NCI-H748 (cell line): ENCODE results near the gene MPI.

Experiments
- DNase-seq: peaks from one replicate; lab custom pipeline; 2025; ENCODE audit not compliant: unreplicated experiment; lab: John Stamatoyannopoulos, UW

MPI gene, protein sequence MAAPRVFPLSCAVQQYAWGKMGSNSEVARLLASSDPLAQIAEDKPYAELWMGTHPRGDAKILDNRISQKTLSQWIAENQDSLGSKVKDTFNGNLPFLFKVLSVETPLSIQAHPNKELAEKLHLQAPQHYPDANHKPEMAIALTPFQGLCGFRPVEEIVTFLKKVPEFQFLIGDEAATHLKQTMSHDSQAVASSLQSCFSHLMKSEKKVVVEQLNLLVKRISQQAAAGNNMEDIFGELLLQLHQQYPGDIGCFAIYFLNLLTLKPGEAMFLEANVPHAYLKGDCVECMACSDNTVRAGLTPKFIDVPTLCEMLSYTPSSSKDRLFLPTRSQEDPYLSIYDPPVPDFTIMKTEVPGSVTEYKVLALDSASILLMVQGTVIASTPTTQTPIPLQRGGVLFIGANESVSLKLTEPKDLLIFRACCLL

GRCh38 chr15:74889883-74890664 is at the start of gene MPI:
Gene MPI (plus strand): TSS chr15:74890042. CDS start chr15:74890074, 32 bp downstream.
- peak; percentile 80 for DNase-seq

- no peak for DNase-seq
Observed at GRCh38 chr15:74840851-74841775, 48.7 kb upstream of the MPI start.

GRCh38 chr15:74841891-74842373 is 47.9 kb upstream of the MPI start:
- no peak for DNase-seq

- DNase-seq = peak; percentile 88
Observed at GRCh38 chr15:74842581-74843444, 47.0 kb upstream of the MPI start, which contains the start of gene ULK3. Gene ULK3 (minus strand): TSS chr15:74843156. CDS start chr15:74843105, 51 bp downstream.

- no peak for DNase-seq
Observed at GRCh38 chr15:74843445-74843828, 46.4 kb upstream of the MPI start.

GRCh38 chr15:74843891-74844299 is 45.9 kb upstream of the MPI start:
- no peak for DNase-seq

- DNase-seq = no peak
Observed at GRCh38 chr15:74844319-74845207, 45.3 kb upstream of the MPI start.

- no peak for DNase-seq
Observed at GRCh38 chr15:74845208-74845568, 44.7 kb upstream of the MPI start.

DNA sequence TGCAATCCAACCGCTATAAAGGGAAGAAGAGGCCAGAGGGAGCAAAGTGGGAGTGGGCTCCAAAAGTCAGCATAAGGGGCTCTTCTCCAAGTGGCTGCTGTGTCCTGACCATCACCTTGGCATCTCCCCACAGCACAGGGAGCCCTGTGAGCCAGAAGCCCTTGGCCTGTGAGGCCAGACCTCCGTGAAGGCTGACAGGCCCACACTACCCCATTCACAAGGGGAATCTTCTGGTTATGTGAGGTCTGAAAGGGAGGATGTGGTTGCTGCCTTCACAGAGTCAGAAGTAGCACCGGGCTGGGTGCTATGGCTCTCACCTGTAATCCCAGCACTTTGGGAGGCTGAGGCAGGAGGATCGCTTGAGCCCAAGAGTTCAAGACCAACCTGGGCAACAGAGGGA is 44.3 kb upstream of the MPI start:
- DNase-seq = no peak

DNA sequence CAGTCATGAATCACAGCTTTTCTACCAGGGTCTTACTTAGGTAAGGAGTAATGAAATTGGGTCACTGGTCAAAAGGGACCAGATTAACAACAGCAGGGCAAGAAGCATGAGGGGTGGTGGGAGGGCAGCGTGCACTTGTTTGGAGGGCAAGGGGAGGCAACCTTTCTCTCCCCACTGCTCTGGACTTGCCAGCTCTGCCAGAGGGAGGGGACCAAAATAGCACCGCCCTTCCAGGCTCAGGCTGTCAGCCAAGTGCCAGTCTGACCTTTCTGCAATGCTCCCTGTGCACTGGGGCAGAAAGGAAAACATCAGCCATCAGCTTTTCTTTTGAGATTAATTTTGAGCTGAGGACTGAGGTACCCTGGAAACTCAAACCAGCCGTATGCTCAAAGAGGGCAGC is 42.4 kb upstream of the MPI start:
- no peak for DNase-seq

DNA sequence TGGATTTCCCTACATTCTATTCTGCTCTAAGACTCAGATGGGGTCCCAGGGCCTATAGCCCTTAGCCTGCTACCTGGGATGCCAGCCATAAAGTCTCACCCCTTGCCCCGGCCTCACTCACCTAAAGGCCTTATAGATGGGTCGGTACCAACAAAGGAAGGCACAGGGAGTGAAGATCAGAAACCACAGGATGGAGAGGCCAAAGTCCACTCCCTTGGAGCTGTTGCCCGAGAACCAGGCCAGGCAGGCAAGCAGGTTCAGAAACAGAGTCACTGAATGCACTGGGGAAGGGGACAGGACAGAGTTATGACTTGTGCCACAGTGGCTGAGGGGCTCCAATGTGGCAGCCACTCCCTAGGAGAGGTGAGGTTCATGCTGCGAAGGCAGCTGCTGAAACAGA is 39.4 kb upstream of the MPI start:
- DNase-seq = no peak

- no peak for DNase-seq
Observed at GRCh38 chr15:74851960-74852359, 37.9 kb upstream of the MPI start.

GRCh38 chr15:74854453-74855022 is 35.3 kb upstream of the MPI start:
- no peak for DNase-seq

DNA sequence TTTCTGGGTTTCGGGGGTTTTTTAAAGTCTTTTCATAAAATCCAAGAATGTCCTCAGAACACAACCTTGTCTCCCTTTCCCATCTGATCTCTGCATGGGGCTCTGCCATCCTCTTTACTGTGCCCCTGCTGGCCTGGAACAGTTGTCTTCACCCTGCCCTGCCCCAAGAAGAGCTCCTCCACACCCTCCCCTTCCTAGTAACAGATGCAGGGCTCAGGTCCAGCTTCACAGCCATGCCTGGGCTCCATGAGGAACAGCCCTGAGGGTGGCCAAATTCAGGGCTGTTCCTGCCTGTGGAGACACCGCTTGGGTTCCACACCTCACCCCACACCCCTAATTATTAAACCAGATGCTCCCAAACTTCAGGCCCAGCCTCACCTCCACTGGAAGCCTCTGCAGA is 34.0 kb upstream of the MPI start:
- DNase-seq = no peak

- no peak for DNase-seq
Observed at GRCh38 chr15:74856537-74856936, 33.3 kb upstream of the MPI start.

DNA sequence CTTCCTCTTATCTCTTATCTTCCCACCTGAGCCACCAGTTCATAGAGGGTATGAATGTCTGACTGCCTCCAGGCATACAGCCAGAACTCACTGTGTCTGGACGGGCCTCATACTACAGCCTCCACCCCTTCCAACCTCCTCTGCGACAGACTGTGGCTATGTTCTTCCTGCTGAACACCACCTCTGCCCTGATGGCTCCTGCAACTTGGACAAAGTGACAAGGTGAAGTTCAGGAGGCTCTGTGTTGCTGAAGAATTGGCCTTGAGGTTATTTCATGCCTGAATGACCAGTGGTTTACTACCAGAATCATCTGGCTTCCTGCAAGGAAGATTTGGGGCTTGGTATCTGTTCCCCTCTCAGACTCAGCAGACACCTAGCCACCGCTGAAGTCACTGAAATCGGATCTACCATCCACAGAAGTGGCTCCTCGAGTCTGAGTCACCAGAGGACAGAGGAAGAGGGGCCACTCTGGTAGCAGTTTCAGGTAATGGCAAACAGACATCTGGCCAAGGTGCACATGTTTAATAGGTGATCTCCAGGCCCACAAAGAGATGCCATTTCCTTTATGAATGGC is 32.7 kb upstream of the MPI start:
- DNase-seq = no peak

DNA sequence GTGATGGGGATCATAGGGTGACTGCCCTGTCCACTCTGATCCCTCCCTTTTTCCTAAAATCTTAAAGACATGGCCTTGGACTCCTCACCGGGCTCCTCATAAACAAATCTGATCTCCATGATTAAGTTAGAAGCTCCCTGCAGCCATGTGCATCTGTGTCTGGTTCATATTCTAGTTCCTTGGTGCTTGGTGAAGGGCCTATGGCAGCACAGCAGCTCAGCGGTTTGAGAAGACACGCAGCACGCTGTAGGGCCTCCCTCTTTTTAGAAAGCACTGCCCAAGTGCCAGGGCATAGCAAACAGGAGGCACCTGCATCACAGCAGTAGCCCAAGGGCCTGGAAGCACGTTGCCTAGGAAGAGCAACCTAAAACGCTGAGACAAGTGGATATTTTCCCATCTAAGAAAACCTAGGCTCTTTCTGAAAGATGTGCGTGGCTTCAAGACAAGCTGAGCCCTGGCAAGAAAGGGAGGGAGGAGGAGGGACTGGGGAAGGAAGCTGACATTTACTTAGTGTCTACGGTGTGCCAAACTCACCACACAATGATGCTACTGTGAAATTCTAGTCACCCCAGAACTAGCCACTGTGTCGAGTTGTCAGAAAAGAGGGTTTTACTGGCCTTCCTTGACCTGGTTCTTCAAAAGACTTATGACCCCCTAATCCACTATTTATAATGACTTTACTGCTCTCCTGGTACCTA is 32.0 kb upstream of the MPI start:
- DNase-seq = no peak

GRCh38 chr15:74858369-74858740 is 31.5 kb upstream of the MPI start:
- DNase-seq = no peak
